ENCODE data around the gene LRRC4.

LRRC4 gene

DNA sequence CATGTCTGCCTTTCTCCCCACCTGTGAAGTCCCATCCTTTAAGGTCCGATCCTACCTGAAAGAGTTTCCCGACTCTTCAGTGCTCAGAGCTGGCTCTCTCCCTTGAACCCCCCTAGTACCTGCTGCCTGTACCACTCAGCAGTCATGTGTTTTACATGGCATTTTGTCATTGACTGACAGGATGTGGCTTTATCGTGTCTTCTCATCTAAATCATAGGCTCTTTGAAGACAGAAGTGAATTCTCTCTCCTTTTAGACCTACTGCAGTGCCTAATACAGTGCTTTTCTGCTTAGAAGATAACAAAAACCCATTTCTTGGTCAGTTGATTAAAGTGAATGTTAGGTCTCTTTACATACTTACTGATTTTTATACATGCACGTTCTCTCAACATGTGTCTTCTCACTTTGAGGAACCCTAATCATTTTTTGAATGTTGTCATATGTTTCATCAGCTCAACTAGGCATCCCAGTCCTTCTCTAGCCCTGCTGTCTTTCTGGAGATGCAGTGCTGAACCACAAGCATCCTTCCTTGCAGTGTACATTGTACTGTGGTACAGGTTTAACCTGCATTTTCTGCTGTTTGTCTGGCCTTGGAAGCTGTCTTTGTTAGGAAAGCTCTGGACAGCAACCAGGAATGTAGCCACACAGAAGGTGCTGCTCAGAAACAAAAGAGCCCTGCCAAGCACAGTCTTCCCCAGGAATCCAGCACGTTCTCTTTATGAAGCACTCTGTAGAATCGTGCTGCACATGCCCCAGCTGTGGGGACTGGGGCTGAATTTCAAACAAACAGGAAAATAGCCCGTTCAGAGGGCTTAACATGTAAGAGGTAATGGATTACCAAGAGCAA, 28.1 kb upstream of the LRRC4 start:
- DNase-seq (ENCODE audit: low read depth in 2 of 2) = no peak

DNA sequence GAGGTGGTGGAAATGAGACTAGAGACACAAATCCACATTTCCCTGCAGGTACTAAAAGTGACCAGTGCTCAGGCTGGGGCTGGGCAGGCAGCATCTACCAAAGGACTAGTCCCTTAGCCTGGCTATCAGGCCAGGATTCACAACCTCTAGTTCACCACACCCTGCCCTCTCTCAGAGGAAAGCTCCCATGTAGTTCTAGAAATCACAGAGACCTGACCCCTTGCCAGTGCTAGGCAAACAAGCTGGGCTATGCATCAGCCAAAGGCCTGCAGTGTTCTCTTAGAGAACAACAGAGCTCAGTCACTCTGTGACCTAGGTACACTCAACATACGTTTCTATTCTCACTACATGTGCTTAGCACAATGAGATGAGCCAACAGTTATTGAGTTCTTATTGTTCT, 26.7 kb upstream of the LRRC4 start:
- no peak for DNase-seq (ENCODE audit: low read depth in 2 of 2)

DNA sequence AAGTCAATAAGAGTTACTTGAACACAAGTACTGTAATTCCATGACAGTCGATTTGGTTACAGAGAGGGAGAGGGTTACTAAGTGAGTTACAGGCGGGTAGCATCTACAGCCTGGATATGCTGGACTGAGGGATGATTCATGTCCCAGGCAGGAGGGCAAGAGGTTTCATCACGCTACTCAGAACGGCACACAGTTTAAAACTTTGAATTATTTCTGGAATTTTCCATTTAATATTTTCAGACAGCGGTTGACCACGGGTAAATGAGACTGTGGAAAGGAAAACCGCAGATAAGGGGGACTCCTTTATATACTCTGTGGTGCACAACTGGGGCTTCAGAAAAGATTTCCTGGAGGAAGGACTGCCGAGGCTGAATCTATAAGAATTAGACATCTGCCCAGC, 25.7 kb upstream of the LRRC4 start:
- no peak for DNase-seq (ENCODE audit: low read depth in 2 of 2)

DNA sequence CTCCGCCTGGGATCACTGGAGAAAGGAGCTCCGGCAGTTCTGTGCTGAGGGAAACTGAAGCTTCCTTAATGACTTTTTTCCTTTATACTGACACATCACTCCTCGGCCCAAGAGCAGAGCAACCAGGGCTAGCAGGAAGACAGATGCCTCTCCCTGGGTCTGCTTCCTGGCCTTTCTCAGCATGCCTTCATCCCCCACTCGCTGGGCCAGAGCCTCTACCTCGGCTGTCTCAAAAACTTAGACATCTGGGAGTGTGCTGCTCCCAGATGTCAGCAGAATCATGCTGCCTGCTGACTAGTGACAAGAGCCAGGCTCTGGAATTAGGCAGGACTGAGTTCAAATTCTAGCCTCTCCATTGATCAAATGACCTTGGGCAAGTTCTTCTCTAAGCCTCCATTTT, 24.4 kb upstream of the LRRC4 start:
- DNase-seq (ENCODE audit: low read depth in 2 of 2) = no peak

DNA sequence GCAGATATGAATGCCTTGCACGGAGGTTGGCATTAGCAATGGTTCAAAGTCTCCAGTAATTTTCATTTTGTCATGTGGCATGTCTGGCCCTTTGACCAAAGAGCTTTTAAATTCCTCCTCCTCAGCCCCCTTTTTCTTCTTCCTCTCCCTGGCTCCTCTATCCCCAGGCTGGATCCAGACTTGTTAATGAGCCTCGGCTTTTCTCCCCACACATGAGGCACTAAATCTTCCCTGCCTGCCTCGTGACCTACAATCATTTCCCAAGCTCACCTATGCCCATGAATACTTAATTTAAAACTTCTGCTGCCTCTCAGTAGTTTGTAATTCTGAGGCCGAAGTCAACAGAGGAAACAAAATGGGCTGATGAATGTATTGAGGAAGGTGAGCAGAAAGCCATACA, 23.3 kb upstream of the LRRC4 start:
- DNase-seq (ENCODE audit: low read depth in 2 of 2) = no peak

DNA sequence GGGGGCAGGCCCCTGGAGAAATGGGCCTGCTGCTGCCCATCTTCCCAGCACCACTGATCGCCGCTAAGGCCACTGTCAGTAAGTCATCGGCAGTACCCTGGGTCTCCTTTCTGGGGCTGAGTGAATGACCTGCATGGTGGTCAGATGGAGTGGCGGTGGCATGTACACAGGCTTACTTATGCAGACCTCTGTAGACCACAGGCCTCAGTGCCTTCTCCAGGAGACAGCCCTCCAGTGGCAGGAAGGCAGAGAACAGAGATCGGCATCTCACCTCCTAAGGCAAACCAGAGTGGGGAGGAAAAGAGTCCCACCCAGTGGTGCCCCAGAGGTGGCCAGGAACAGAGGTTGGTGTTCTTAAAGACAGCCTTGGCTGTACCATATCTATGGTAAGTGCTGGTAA, 22.8 kb upstream of the LRRC4 start:
- DNase-seq (ENCODE audit: low read depth in 2 of 2) = no peak

DNA sequence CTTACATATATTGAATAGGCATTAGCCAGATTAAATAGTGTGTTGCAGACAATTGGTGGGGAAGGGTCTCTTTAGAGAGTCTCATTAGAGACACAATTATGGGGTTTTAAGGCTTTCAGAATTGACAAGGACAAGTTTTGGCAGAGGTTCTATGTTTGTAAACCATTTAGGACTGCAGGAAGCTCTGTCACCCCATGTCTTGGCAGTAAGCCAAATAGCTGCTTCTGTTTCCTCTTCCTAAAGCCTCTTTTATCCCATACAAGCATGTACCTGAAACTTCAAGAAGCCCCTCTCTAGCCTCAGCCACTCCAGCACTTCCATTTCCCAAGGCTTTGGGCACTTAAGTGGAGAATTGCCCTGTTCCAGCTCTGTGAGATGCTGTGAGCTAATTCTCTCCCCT, 21.8 kb upstream of the LRRC4 start:
- no peak for DNase-seq (ENCODE audit: low read depth in 2 of 2)

DNA sequence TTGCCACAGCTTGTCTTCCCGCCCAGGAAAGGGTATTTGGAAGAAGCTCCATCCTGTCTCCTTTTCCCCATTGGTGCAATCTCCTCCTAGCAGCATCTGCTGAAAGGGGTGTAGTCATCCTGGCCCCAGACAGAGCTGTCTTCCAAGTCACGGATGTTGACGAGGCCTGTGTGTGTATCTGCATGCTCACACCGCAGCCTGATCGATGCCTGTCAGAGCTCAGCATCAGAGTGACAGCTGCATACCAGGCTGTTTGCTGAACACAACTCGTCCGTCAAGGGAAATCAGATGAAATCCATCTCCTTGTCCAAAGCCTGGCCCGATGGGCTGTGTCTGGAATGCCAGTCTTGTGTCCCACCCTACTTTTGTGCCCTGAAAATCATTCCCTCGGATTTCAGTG, 21.2 kb upstream of the LRRC4 start:
- no peak for DNase-seq (ENCODE audit: low read depth in 2 of 2)

DNA sequence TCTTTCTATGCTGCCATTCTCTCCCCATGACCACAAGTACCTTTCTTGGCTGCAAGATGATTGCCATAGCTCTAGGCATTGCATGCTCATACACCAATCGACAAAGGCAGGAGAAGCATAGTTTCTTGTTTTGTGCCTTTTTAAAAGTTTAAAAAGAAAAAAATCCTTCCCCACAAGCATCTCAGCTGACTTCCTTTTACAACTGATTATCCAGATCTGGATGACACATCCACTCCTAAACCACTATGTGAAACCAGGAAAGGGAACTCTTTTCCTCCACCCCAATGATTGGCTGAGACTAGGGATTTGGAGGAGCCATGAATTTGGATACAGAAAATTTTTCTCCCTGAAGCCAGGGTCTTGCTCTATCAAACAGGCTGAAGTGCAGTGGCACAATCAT, 14.5 kb upstream of the LRRC4 start:
- no peak for DNase-seq (ENCODE audit: low read depth in 2 of 2)

DNA sequence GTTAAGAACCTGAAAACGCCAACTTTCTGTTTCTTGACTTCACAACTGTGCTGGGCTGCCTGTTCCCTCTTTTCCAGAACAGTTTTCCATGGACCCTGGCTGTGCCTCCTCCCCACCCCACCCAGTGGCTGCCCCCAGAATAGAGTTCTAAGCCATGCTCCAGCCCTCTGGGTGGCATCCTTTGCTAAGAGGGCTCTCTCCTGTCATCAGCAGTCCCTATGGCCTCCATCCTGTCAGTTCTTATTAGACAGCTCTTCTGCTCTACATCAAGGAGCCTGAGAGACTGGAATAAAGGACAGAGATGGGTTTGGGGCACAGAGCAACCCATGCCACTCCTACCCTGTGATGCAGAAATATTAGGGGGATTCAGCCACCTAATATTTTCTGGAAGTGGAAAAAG, 13.9 kb upstream of the LRRC4 start:
- no peak for DNase-seq (ENCODE audit: low read depth in 2 of 2)

DNA sequence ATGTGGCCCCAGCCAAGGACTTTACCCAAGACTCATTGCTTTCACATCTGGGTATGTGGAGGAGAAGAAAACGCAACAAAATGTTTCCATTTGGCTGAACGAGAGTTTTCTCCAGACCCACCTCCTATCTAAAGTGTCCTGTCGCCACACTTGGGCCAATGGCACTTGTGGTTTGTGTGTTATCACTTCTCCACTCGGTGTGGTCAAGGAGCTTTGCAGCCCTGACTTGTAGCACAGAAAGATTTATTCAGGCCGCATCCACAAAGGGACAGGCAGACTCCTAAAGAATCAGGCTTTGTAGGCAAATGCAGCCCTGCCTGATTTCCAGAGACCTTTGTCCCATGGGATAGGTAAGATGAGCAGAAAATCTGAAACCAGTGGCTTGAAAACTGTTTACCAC, 12.8 kb upstream of the LRRC4 start:
- DNase-seq (ENCODE audit: low read depth in 2 of 2) = no peak

DNA sequence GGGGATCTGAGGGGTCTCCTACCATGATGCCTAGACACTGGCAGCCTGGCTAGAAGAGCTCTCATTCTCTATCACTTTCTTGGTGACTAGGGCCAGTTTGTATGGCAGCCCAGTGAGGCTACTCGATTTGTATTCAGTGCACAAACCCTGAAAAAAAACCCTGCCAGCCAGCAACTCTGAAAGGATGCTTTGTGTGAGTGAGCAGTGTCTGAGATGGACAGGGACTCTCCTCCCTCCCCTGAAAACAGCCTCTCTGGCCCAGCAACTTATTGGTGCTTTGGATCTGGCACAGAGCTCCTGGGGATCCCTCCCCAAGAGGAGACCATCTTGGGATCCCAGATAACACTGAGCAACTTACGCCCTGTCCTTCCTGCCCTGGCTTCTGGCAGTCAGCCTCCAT, 10.8 kb upstream of the LRRC4 start:
- DNase-seq (ENCODE audit: low read depth in 2 of 2) = no peak

DNA sequence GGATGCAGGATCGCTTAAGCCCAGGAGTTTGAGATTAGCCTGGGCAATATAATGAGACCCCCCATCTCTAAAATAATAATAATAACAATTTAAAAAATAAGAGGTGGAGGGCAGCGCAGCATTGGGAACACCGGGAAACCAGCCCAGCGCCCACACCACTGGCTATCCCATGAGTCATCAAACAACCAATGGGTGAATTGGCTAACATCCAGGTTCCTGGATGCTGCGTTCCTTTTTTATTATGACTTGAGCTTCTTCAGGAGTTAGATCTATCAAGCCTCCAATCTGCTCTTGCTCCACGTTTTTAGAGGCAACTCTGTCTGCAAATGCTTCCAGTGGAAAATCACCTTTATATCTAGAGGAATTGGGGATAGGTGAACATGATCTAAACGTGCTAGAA, 10.0 kb upstream of the LRRC4 start:
- no peak for DNase-seq (ENCODE audit: low read depth in 2 of 2)

DNA sequence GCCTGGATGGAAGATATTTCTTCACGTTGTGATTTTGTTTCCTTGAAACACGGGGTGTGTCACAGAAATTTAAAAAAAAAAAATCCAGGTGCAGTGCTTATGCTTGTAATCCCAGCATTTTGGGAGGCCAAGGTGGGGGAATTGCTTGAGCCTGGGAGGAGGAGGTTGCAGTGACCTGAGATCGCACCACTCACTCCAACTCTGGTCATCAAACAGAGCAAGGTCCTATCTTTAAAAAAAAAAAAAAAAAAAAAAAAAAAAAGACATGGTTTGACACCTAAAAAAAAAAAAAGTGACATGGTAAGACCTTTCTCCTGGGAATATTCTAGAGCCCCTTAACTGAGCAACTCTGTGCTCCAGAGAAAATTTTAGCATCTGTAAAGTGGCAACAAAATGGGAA, 9.0 kb upstream of the LRRC4 start:
- no peak for DNase-seq (ENCODE audit: low read depth in 2 of 2)

DNA sequence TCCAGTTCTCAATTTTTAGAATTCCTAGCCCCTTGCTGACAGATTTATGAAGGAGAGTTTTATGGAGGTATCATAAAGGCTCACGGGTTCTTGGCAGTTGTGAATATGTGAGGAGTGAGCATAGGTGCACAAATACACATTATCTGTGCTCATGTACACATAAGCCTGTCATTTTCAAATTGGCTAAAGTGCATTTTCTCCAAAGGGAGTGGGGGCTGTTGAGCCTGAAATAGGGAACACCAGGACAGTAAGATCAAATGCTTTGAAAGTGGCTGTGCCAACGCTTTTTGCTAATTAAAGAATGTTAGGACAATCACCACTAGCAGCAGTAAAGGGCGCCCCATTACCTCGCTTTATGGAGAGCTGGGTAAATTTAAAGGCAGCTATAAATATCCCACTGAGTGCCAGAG, 8.3 kb upstream of the LRRC4 start:
- DNase-seq (ENCODE audit: low read depth in 2 of 2) = no peak

DNA sequence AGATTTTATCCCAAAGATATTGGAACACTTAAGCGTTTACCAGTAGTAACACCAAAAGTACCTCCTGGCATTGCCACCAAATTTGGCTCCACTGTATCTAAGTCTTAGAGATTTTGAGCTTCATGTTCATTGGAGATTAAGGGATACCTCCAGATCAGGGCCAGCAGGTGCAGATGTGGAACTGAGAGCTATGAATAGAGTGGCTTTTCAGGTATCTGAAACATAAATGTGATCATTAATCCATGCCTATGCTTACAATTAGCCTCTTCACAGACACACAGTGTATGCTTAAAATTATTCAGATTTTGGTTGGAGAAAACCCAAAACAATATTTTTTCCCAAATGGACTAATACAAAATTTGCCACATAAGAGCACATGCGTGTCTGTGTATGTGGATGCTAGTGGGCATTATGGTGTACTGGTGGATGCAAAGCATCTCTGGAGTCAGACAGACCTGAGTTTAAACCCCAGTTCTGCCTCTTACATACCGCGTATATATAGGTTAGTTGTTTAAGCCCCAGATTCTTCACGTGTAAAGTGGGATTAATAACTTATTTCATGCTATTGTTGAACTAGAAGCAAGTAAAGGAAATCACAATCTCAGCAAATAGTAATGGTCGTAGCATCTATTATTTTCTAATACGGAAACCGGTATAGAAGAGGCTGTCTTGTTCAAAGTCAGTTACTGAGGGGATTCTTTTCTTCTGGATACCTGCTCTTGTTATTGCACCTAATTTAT, 6.8 kb upstream of the LRRC4 start:
- DNase-seq (ENCODE audit: low read depth in 2 of 2) = no peak

DNA sequence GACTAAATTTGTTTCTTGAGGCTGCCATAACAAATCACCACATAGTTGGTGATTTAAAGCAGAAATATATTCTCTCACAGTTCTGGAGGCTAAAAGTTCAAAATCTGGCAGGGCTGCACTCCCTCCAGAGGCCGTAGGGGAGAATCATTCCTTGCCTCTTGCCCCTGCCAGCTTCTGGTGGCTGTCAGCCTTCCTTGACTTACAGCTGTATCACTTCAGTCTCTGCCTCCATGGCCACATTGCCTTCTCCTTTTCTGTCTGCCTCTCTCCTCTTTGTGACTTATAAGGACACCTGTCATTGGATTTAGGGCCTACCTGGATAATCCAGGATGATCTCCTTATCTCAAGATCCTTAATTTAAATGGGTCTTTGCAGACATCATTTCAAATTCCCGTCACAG, 5.8 kb upstream of the LRRC4 start:
- DNase-seq (ENCODE audit: low read depth in 2 of 2) = no peak

DNA sequence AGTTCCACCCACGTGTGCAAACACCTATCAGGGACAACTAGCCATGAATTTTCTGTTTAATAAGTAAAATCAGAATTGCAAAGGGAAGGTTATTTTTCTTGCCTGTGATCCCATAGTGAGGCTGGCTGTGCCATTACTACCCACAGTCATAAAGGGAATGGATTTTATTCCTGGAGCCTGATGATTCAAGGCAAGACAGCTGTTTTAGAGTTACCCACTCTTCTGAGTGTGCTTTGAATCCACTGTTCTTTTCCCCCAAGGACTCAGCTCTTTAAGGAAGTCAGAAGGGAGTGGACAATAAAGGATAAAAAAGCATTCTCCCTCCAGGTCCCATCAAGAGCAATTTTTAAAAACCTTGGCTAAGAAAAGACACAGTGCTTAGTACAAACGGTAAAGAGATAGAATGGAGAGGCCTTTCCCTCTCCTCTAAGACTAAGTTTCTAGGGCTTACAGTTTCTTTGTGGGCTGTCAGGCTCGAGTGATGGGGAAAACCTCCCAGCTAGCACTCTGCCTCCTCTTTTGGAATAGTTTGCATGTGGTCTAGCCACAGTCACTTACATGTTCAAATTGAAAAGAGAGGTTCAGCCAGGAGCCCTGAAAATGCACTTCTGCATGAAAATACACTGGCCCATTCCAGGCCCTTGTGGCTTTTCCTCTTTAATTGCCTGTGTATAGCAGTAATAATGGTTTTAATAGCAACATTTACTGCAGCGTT, 5.1 kb upstream of the LRRC4 start:
- DNase-seq (ENCODE audit: low read depth in 2 of 2) = no peak

DNA sequence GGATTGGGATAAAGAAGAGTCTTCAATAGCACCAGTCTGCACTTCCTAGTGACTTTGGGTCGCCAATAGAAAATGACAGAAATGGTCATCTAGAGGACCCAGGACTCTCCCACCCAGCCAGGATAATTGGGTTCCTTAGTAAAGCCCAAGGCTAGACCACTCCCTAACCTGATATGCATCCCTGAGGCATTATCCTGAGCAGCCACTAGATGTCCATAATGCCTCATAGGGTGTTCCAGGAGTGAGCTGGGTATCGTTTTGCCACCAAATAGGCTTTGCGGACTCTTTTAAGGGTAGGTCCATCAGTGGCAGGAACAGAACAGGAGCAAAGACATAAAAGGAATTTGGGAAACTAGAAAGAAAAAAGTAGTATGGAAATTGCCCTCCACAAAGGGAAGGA, 4.5 kb upstream of the LRRC4 start:
- DNase-seq (ENCODE audit: low read depth in 2 of 2) = no peak

DNA sequence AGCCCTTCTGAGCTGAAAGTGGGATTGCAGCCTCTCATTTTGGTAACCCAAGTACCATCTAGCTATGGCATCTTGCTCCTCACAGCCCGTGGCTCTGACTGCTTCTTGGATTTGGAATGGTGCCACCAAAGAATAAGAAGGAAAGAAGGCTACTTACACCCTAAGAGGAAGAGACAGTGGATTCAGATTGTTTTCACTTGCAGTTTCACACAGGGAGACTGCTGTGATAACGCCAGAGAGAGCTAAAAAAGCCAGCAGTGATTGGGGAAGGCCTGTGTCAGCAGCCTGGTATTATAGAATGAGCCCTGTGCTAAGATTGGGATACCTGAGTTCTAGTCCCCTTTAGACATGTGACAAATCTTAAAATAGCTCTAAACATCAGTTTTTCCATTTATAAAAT, 3.6 kb upstream of the LRRC4 start:
- DNase-seq (ENCODE audit: low read depth in 2 of 2) = no peak

DNA sequence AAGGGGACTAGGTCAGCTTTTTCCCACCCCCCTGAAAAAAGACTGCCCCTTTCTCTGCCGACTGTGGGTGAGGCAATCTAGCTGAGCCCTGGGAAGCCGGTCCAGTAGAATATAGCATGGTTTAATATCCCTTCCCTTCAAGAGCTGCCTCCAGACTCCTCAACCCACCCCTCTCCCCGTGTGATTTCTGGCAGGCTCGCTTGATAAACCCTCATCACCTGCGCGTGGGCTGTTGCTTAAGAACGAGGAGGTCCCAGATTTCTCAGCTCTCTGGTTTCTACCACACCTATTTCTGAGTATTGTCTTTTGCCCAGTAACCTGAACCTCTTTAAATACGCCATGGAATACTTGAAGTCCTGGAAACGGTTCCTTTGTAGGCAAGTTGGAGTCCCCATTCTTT, 2.0 kb upstream of the LRRC4 start:
- no peak for DNase-seq (ENCODE audit: low read depth in 2 of 2)

DNA sequence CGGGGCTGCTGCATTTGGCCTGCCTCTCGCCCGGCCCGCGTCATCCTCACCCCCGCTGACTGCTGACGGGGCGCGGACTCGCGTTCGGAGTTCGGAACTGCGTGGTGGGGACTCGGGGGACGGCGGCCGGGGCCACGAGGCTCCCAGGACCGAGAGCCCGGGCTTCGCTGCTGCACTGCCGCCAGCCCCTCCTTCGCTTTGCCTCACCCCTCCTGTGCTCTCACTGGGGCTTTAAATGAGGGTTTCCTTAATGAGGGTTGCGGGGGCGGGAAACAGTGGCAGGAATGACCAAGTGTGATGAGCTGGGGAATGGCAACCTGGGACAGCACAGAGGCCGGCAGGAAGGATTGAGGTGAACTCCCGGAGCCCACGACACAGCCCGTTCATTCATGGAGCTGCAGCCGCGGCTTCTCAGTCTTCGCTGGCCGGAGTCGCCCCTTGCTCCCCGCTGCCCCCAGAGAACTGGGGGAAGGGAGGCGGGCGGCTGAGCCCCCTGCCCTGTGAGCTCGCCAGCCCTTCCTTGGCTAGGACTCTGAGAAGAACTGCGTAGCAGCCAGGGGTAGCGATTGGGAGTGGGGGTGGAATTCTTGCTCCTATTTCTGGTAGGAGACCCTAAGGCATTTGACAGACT, 1.5 kb upstream of the LRRC4 start:
- DNase-seq (ENCODE audit: low read depth in 2 of 2) = no peak

All from stimulated activated CD4-positive, alpha-beta T cell treated with anti-CD3 and anti-CD28 coated beads, Interleukin-1b, Interleukin-23, amount 100 ng/mL, for 1 hour (primary cell).